ENCODE results near the gene CACNA1I.

- TF ChIP-seq TAF1 (IDR thresholded peaks at IDR 0.05; ENCODE audit: borderline replicate concordance, low read depth, low read length) (no peak), RCOR1 (IDR thresholded peaks at IDR 0.05; ENCODE audit: low read length) (no peak), JUND (IDR thresholded peaks at IDR 0.05) (no peak), POLR2AphosphoS5 (IDR thresholded peaks at IDR 0.05; ENCODE audit: low read depth, low read length) (no peak), YY1 (IDR thresholded peaks at IDR 0.05; ENCODE audit: low read depth) (no peak), EZH2phosphoT487 (IDR thresholded peaks at IDR 0.05; ENCODE audit: borderline replicate concordance, low read depth) (no peak), MXI1 (IDR thresholded peaks at IDR 0.05; ENCODE audit: low read depth, low read length) (no peak), EP300 (IDR thresholded peaks at IDR 0.05; ENCODE audit: borderline replicate concordance in 1 of 2, low read depth in 1 of 2, low read length in 1 of 2) (no peak), MEF2A (IDR thresholded peaks at IDR 0.05; ENCODE audit: borderline replicate concordance, low read depth) (no peak)
- TF ChIP-seq, protein P1, sequence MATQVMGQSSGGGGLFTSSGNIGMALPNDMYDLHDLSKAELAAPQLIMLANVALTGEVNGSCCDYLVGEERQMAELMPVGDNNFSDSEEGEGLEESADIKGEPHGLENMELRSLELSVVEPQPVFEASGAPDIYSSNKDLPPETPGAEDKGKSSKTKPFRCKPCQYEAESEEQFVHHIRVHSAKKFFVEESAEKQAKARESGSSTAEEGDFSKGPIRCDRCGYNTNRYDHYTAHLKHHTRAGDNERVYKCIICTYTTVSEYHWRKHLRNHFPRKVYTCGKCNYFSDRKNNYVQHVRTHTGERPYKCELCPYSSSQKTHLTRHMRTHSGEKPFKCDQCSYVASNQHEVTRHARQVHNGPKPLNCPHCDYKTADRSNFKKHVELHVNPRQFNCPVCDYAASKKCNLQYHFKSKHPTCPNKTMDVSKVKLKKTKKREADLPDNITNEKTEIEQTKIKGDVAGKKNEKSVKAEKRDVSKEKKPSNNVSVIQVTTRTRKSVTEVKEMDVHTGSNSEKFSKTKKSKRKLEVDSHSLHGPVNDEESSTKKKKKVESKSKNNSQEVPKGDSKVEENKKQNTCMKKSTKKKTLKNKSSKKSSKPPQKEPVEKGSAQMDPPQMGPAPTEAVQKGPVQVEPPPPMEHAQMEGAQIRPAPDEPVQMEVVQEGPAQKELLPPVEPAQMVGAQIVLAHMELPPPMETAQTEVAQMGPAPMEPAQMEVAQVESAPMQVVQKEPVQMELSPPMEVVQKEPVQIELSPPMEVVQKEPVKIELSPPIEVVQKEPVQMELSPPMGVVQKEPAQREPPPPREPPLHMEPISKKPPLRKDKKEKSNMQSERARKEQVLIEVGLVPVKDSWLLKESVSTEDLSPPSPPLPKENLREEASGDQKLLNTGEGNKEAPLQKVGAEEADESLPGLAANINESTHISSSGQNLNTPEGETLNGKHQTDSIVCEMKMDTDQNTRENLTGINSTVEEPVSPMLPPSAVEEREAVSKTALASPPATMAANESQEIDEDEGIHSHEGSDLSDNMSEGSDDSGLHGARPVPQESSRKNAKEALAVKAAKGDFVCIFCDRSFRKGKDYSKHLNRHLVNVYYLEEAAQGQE (IDR thresholded peaks at IDR 0.05; ENCODE audit: low read depth, low read length) = no peak
- TF ChIP-seq, protein P2, sequence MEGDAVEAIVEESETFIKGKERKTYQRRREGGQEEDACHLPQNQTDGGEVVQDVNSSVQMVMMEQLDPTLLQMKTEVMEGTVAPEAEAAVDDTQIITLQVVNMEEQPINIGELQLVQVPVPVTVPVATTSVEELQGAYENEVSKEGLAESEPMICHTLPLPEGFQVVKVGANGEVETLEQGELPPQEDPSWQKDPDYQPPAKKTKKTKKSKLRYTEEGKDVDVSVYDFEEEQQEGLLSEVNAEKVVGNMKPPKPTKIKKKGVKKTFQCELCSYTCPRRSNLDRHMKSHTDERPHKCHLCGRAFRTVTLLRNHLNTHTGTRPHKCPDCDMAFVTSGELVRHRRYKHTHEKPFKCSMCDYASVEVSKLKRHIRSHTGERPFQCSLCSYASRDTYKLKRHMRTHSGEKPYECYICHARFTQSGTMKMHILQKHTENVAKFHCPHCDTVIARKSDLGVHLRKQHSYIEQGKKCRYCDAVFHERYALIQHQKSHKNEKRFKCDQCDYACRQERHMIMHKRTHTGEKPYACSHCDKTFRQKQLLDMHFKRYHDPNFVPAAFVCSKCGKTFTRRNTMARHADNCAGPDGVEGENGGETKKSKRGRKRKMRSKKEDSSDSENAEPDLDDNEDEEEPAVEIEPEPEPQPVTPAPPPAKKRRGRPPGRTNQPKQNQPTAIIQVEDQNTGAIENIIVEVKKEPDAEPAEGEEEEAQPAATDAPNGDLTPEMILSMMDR (IDR thresholded peaks at IDR 0.05) = no peak
Measured at GRCh38 chr22:39685336-39686177, 115.0 kb downstream of the CACNA1I start.

All from SK-N-SH (cell line).